Measurements from ENCODE around the gene ARHGEF4.
A peak's percentile ranks its signal among the peaks of the same experiment; 100 is the strongest.

The ARHGEF4 gene

DNA sequence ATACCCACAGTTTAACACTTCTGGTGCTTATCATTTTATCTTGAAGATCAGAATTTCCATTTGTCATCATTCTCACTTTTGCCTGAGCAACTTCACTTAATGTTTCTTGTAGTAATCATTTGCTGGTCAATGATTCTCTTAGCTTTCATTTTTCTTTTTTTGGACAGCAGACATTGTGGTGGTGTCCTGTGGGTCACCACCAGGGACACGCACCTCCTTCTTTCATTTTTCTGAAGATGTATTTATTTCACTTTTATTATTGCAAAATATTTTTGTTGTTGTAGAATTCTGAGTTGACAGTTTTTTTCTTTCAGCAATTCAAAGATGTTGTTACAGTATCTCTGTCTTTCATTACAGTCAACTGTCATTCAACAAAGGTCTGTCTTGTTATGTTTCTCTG is 172.3 kb downstream of the ARHGEF4 start:
- no peak for DNase-seq (ENCODE audit: low read depth)
- TF ChIP-seq CTCF (IDR thresholded peaks at IDR 0.05; ENCODE audit: insufficient read depth, low read depth, low read length, missing control alignments) = no peak
- no peak overlapping the region for H3K4me3 ChIP-seq (ENCODE audit: low read length)

DNA sequence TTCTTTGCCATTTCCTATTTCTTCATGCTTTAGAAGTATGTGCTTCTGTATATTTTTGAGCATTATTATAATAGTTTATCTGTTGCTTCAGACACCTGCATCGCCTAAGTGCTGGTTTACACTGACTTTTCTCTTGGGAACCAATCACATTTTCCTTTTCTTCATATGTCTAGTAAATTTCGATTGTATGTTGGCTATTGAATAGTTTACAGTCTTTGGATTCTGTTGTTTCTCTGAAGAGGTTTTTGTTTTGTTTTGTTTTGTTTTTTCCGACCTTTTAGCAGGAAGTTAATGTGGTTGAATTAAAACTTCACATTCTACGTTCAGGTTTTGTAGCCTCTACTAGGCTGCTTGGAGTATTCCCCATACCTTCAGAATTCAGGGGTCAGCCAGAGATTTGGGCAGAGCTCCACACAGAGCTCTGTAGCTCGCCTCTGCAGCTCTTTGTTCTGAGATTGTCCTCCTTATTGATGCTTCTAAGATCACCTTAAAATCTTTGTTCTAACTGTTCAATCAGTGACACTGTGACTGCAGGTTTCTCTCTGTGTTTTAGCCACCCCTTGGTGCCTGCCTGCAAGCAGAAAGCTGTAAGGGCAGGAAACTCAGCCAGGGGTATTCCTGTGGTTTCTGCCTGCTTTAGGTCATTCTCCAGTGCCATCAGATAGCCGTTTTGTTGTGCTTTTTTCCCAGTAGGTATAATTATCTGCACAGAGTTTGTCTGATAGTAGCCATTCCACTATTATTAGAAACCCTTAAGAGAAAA is 173.2 kb downstream of the ARHGEF4 start:
- H3K4me3 ChIP-seq (ENCODE audit: low read length) = no peak overlapping the region
- DNase-seq (ENCODE audit: low read depth) = no peak
- TF ChIP-seq CTCF (IDR thresholded peaks at IDR 0.05; ENCODE audit: insufficient read depth, low read depth, low read length, missing control alignments) = no peak

DNA sequence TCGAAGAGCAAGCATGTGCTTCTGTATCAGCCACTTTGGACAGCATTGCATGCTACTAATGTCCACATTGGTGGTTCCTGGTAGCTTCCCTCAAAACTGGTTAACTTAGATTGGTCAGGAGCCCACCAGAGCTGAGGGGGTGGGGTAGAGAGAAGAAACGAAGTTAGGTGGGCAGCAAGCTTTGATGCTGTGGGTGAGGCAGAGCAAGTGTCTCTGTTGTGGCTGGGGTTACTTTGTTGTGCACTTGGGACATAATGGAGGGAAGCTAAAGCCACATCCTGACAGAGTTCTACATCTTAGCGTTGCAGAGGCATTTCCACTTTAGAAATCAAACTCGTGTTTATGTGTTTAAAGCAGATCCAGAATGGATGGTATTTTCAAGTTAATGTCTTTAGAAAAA is 173.9 kb downstream of the ARHGEF4 start:
- TF ChIP-seq CTCF (IDR thresholded peaks at IDR 0.05; ENCODE audit: insufficient read depth, low read depth, low read length, missing control alignments) = no peak
- H3K4me3 ChIP-seq (ENCODE audit: low read length) = no peak overlapping the region
- no peak for DNase-seq (ENCODE audit: low read depth)

- no peak for TF ChIP-seq CTCF (IDR thresholded peaks at IDR 0.05; ENCODE audit: insufficient read depth, low read depth, low read length, missing control alignments)
- H3K4me3 ChIP-seq (ENCODE audit: low read length) = no peak overlapping the region
- DNase-seq (ENCODE audit: low read depth) = no peak
These were observed 174.8 kb downstream of the ARHGEF4 start for GRCh38 chr2:131011486-131011885.

- no peak for TF ChIP-seq CTCF (IDR thresholded peaks at IDR 0.05; ENCODE audit: insufficient read depth, low read depth, low read length, missing control alignments)
- no peak overlapping the region for H3K4me3 ChIP-seq (ENCODE audit: low read length)
- peak; percentile 87 for DNase-seq (ENCODE audit: low read depth)
These were observed 177.4 kb downstream of the ARHGEF4 start for GRCh38 chr2:131014141-131014540.

DNA sequence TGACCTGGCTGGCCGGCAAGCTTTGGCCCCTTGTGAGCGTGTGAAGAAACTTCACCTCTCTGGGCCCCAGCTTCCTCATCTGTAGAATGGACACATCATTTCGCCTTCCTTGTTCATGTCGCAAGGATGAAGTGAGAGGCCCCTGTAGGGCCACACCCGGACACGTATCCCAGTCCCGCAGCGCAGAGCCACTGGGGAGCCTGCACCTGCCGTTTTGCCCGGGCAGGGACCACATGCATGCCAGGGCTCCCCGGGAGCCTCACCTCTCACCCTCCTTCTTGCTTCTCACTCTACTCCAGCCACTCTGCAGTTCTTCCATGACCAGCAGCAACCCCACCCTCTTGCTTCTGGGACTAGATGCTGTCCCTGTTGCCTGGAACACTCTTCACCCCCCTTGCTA is 179.1 kb downstream of the ARHGEF4 start:
- no peak for TF ChIP-seq CTCF (IDR thresholded peaks at IDR 0.05; ENCODE audit: insufficient read depth, low read depth, low read length, missing control alignments)
- no peak for DNase-seq (ENCODE audit: low read depth)

More for the DNA sequence above, 179.1 kb downstream of the ARHGEF4 start:
- no peak overlapping the region for H3K4me3 ChIP-seq (ENCODE audit: low read length)
